GM18498 (cell line): Measurements from ENCODE around the gene SH2D1A.

Experiments used
- ATAC-seq: cut with Tn5 transposase; IDR thresholded peaks from one replicate; pipeline ENCODE4 v1.9.1; 2021; ENCODE audit warnings: mild to moderate bottlenecking, moderate library complexity; ENCODE audit not compliant: unreplicated experiment

The SH2D1A gene

GRCh38 chrX:124415115-124415800 lies 68.9 kb downstream of the SH2D1A start:
- no peak for ATAC-seq

DNA sequence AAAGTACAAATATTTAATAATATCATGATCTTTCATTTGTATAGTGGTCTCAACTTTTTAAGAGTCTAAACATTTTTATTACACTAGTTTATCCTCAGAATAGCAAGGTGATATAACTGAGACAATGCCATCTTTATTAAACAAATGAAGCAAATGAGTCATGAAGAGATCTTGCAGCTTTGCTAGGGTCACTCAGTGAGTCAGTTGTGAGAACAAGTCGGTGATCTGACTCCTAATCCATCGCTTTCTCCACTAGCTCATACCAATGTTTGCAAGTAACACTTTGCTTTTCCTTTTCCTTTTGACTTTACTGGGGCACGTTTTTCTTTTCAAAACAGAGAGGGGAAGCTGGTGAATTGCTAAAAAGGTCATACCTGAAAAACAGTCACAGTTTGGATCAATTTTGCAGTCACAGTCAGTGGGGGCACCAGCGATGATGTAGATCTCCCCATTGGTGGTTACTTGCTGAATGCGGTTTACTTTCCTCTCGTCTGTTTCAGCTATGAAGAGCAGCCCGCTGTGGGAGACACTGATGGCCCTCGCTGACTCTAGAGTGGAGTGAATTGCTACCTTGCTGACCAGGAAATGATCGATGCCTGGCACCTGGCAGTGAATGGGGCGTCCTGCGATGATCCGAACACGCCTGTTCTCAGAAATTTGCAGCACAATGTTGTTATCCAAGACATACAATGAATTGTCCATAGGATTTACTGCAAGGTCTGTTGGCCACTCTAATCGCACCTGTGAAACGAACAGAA lies 75.7 kb downstream of the SH2D1A start:
- ATAC-seq, result no peak
